Adipocyte (in vitro differentiated cells): Measurements from ENCODE around the gene RELN.
"Not testable (repeated sequence)": the region's sequence is repeated elsewhere in the genome, so short reads cannot be mapped to it uniquely, and the experiment has no call there.

ENCODE experiments used
- DNase-seq: peaks from one replicate; pipeline ENCODE4 v3.0.0-alpha.2; 2015; ENCODE audit warnings: low read depth
- H3K27me3 ChIP-seq: replicated peaks from 2 replicates; pipeline ENCODE4 v1.7.0; 2013; ENCODE audit warnings: mild to moderate bottlenecking, low read length, moderate library complexity; ENCODE audit not compliant: control insufficient read depth, insufficient read depth
- H3K36me3 ChIP-seq: 2 replicates; pipeline ENCODE4 v1.7.0; 2013; ENCODE audit warnings: low read length, mild to moderate bottlenecking, moderate library complexity; ENCODE audit not compliant: control insufficient read depth, insufficient read depth, severe bottlenecking
- H3K4me1 ChIP-seq: 2 replicates; pipeline ENCODE4 v1.7.0; 2013; ENCODE audit warnings: mild to moderate bottlenecking, low read length, moderate library complexity; ENCODE audit not compliant: control insufficient read depth, insufficient read depth
- H3K4me3 ChIP-seq: 2 replicates; pipeline ENCODE4 v1.7.0; 2013; ENCODE audit warnings: mild to moderate bottlenecking, low read length, moderate library complexity
- H3K9ac ChIP-seq: 2 replicates; pipeline ENCODE4 v1.7.0; 2013; ENCODE audit warnings: mild to moderate bottlenecking, low read length, moderate library complexity
- H3K9me3 ChIP-seq: 2 replicates; pipeline ENCODE4 v1.7.0; 2013; ENCODE audit warnings: mild to moderate bottlenecking, low read length, moderate library complexity; ENCODE audit not compliant: control insufficient read depth

Gene RELN

GRCh38 chr7:103780561-103780960 is 208.9 kb downstream of the RELN start:
- H3K9ac ChIP-seq, H3K4me1 ChIP-seq, H3K9me3 ChIP-seq, H3K4me3 ChIP-seq, DNase-seq, H3K27me3 ChIP-seq, H3K36me3 ChIP-seq: not testable (repeated sequence)

DNA sequence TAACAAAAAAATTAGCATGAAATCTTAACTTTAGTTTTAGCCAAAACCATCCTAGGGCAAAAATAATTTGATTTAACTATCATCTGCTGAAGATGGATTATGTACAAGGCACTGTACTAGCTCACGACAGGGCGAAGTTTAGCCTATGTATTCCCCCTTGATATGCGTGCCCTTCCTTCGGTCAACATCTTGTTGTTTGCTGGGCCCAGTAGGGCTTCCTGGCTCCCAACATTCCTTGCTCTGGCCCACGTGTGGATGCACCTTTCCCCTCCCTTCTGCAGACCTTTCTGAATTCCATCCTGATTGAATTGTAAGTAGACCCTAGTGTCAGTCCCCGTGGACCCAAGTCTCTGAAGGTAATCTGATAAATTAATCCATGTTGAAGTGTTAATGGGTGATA is 212.0 kb downstream of the RELN start:
- DNase-seq = no peak
- H3K36me3 ChIP-seq = no peaks in the 10 kb centered on the region
- no peaks in the 10 kb centered on the region for H3K9me3 ChIP-seq
- no peaks in the 10 kb centered on the region for H3K4me1 ChIP-seq
- H3K27me3 ChIP-seq = no peaks in the 10 kb centered on the region
- no peak overlapping the region for H3K4me3 ChIP-seq
- H3K9ac ChIP-seq = no peak overlapping the region

GRCh38 chr7:103773726-103774125 is 215.7 kb downstream of the RELN start:
- Histone ChIP-seq H3K4me1 (no peaks in the 10 kb centered on the region), H3K36me3 (no peaks in the 10 kb centered on the region), H3K9ac (no peak overlapping the region), H3K4me3 (no peak overlapping the region), H3K27me3 (no peaks in the 10 kb centered on the region), H3K9me3 (no peaks in the 10 kb centered on the region)
- no peak for DNase-seq

DNA sequence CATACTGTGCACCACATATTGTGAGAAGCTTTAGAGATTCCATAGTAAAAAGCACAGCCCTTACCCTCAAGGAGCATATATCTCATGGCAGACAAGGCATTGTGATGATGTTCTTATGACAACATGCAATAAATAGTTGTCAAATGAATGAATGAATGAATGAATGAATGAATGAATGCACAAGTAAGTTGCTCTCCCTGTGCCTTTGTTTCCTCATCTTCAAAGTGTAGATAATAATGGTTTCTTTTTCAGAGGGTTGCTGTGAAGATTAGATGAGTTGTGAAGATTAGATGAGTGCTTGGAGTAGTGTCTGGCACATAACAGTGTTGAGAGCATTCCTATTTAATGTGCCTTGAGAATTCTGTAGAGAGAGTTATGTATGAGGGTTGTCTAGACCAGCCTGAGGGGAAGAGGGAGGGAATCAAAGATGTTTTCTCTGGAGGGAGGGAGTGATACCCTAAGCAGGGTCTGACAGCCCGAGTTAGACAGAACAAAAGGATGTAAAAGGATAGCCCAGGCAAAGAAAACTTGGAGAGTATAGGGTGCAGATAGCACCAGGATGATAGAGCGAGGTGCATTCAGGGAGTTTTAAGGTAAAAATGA is 217.2 kb downstream of the RELN start:
- no peak overlapping the region for H3K9ac ChIP-seq
- no peaks in the 10 kb centered on the region for H3K36me3 ChIP-seq
- H3K9me3 ChIP-seq = no peaks in the 10 kb centered on the region
- no peaks in the 10 kb centered on the region for H3K4me1 ChIP-seq
- H3K27me3 ChIP-seq = no peaks in the 10 kb centered on the region
- H3K4me3 ChIP-seq = no peak overlapping the region
- DNase-seq = no peak

- DNase-seq = no peak
- no peaks in the 10 kb centered on the region for H3K27me3 ChIP-seq
- no peak overlapping the region for H3K9ac ChIP-seq
- no peaks in the 10 kb centered on the region for H3K9me3 ChIP-seq
- no peaks in the 10 kb centered on the region for H3K36me3 ChIP-seq
- H3K4me3 ChIP-seq = no peak overlapping the region
- H3K4me1 ChIP-seq = no peaks in the 10 kb centered on the region
These were observed 218.2 kb downstream of the RELN start for GRCh38 chr7:103771294-103771693.

- H3K9ac ChIP-seq = no peak overlapping the region
- DNase-seq = no peak
- no peaks in the 10 kb centered on the region for H3K9me3 ChIP-seq
- H3K4me3 ChIP-seq = no peak overlapping the region
- H3K27me3 ChIP-seq = no peaks in the 10 kb centered on the region
- no peaks in the 10 kb centered on the region for H3K36me3 ChIP-seq
- no peaks in the 10 kb centered on the region for H3K4me1 ChIP-seq
These were observed 222.8 kb downstream of the RELN start for GRCh38 chr7:103766660-103767059.

GRCh38 chr7:103765901-103766300 is 223.6 kb downstream of the RELN start:
- Histone ChIP-seq H3K27me3 (no peaks in the 10 kb centered on the region), H3K4me3 (no peak overlapping the region), H3K36me3 (no peaks in the 10 kb centered on the region), H3K4me1 (no peaks in the 10 kb centered on the region), H3K9ac (no peak overlapping the region), H3K9me3 (no peaks in the 10 kb centered on the region)
- no peak for DNase-seq

DNA sequence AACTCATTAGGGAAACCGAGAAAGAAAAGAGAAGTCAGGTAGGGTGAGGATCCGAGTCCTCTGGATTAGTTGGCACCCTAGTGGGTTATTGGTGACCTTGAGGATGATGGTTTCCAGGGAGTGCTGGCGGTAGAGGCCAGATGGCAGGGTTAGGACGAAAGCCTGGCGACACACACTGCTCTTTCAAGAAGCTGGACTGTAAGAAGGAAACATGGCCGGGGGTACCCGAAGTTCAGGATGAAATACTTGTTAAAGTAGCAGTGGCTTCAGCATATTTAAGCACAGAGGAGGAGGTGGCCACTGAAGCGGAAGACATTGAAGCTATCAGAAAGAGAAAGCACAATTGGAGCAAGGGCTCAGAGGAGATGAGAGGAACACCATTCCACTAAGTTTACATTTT is 224.6 kb downstream of the RELN start:
- no peak overlapping the region for H3K4me3 ChIP-seq
- H3K9ac ChIP-seq = no peak overlapping the region
- no peaks in the 10 kb centered on the region for H3K36me3 ChIP-seq
- no peaks in the 10 kb centered on the region for H3K9me3 ChIP-seq
- no peaks in the 10 kb centered on the region for H3K27me3 ChIP-seq
- no peak for DNase-seq
- H3K4me1 ChIP-seq = no peaks in the 10 kb centered on the region

GRCh38 chr7:103762877-103763276 is 226.6 kb downstream of the RELN start:
- H3K36me3 ChIP-seq = no peaks in the 10 kb centered on the region
- no peak overlapping the region for H3K9ac ChIP-seq
- H3K4me3 ChIP-seq = no peak overlapping the region
- no peaks in the 10 kb centered on the region for H3K4me1 ChIP-seq
- no peaks in the 10 kb centered on the region for H3K27me3 ChIP-seq
- no peak for DNase-seq
- no peaks in the 10 kb centered on the region for H3K9me3 ChIP-seq

GRCh38 chr7:103762065-103762760 is 227.2 kb downstream of the RELN start:
- no peak for DNase-seq
- Histone ChIP-seq H3K9me3 (no peaks in the 10 kb centered on the region), H3K27me3 (no peaks in the 10 kb centered on the region), H3K36me3 (no peaks in the 10 kb centered on the region), H3K9ac (no peak overlapping the region), H3K4me3 (no peak overlapping the region), H3K4me1 (no peaks in the 10 kb centered on the region)

DNA sequence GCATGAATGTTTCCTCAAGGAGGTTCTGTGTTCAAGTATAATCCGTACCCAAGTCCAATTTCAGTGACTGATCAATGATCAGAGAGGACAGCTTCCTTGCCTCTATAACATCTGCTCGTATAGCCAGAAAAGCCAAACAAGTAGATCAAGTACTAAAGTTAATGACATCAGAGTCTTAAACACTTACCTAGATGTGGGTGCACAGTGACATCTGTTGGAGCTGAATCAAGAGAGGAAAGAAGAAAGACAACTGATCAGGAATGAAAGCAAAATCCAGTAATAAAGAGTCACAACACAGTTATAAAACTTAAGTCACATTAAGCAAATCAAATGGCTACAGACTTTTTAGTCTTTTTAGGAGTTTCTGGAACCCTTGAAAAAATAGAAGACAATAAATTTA is 236.5 kb downstream of the RELN start:
- Histone ChIP-seq H3K36me3 (no peaks in the 10 kb centered on the region), H3K9me3 (no peaks in the 10 kb centered on the region), H3K4me3 (no peak overlapping the region), H3K4me1 (no peaks in the 10 kb centered on the region), H3K9ac (no peak overlapping the region), H3K27me3 (no peaks in the 10 kb centered on the region)
- DNase-seq = no peak
